Measurements from ENCODE around the gene SERPINB7.

The SERPINB7 gene

DNA sequence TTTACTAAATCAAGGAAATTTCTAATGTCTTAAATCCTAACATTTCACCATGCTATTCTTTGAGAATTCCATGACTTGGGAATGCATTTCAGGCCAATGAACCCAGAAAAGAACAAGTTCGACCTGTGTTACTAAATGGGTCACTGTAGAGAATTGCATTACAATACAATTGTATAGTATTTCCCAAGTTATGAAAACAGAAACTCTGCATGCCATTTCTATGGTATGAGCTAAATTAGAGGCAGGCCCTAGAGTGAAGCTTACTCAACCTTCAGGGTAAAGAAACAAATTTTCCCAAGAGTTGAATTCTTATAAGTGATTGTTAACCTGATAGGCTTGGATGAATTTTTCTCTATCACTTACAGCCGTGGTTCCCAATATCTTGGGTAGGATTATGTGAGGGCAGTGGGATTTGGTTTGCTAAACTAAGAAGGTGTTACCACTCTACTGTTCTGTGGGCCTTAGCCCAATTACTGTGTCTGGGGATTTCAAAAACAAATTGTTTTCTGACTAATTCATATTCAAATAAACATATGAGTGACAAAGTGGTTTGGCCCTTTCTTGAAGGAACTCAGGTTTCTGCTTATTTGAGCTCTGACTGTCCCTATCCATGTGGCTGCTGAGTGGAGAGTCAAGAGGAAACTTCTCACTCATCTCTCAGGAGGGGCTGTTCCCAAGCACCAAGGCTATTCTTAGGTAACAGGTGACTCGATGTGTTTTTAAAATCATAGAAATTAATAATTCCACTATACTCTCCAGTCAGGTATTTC is 11.2 kb upstream of the SERPINB7 start:
- Histone ChIP-seq H3K36me3 (ENCODE audit: insufficient read depth, low read length) (no peaks in the 10 kb centered on the region), H3K4me1 (ENCODE audit: insufficient read depth, low read length) (no peaks in the 10 kb centered on the region), H3K9me3 (ENCODE audit: control insufficient read depth, insufficient read depth, low read length) (peaks cover 9% of the 10 kb centered on the region), H3K9ac (ENCODE audit: low read depth, low read length) (no peak overlapping the region)

DNA sequence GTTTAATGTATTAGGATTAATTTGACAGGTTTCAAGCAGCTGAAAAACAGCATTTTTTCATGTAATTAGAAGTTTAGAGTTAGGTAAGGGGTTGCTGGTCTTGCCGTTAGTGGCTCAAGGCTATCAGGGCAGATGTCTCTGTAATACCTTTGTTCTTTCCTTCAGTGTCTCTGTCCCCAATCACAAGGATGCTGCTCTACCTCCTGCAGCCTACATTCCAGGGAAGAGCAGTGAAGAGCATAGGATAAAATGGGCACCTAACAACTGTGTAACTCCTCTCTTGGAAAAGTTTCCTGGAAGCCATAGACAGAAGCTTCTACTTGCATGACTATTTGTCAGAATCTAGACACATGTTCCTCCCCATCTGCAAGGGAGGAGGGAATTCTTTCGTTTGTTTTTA is 9.4 kb upstream of the SERPINB7 start:
- no peaks in the 10 kb centered on the region for H3K36me3 ChIP-seq (ENCODE audit: insufficient read depth, low read length)
- H3K4me1 ChIP-seq (ENCODE audit: insufficient read depth, low read length), result no peaks in the 10 kb centered on the region
- no peak overlapping the region for H3K9ac ChIP-seq (ENCODE audit: low read depth, low read length)
- H3K9me3 ChIP-seq (ENCODE audit: control insufficient read depth, insufficient read depth, low read length), result peaks cover 2% of the 10 kb centered on the region; the same call in 1 of the 2 replicates

DNA sequence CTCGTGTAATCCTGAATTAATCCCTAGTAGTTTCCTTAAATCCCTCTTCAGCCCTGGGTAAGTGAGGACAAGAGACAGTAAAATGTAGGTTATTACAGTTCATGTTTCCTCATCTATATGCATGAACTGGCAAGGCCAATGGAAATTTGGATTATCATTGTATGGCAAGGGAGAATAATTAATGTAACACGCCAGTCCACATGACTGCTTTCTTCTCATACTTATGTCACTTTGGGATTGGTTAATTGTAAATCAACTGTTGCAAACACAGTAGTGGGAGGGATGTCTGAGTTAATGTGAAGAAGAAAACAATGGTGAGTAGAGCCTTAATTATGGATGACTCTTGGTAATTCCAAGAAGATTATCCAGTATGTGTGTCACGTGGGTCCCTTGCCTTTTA is 1.7 kb upstream of the SERPINB7 start:
- H3K9ac ChIP-seq (ENCODE audit: low read depth, low read length), result no peak overlapping the region
- H3K9me3 ChIP-seq (ENCODE audit: control insufficient read depth, insufficient read depth, low read length), result no peaks in the 10 kb centered on the region
- H3K36me3 ChIP-seq (ENCODE audit: insufficient read depth, low read length), result no peaks in the 10 kb centered on the region
- no peaks in the 10 kb centered on the region for H3K4me1 ChIP-seq (ENCODE audit: insufficient read depth, low read length)

DNA sequence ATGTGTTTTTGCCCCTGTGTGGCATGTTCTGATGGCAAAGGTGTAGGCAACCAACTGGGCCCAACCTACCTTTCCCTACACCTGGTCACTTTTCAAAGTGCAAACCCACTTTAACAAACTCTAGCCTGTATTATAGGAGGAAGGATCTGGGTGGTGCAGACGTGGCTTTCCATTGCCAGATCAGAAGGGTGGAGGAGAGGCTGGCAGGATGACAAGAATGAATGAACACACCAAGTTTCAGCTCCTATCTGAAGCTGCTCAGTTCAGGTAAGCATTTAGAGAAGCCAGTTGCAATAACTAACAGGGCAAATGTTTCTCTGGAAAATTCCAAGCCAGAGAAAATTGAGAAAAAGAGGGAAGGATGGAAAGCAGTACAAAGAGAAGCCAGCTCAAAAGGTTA is 707 bp upstream of the SERPINB7 start:
- no peaks in the 10 kb centered on the region for H3K4me1 ChIP-seq (ENCODE audit: insufficient read depth, low read length)
- H3K9ac ChIP-seq (ENCODE audit: low read depth, low read length), result no peak overlapping the region
- no peaks in the 10 kb centered on the region for H3K9me3 ChIP-seq (ENCODE audit: control insufficient read depth, insufficient read depth, low read length)
- no peaks in the 10 kb centered on the region for H3K36me3 ChIP-seq (ENCODE audit: insufficient read depth, low read length)

DNA sequence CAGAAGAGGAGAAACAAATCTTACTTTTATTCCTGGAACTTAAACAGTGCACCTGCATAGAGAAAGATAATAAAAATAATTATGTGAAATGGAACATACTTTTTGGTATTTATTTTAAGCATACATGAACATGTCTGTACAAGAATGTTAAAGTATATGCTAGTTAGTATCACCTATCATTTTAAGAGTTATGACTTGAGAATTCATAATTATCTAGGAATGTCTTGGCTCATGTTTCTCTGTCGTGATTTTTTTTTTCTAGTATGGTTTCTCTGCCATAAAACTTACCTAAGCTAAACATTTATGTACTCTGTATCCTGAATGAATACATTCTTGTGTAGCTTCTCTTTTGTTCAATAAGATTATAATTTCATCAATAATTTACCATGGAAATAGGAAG is 4.2 kb downstream of the SERPINB7 start:
- Histone ChIP-seq H3K9ac (ENCODE audit: low read depth, low read length) (no peak overlapping the region), H3K36me3 (ENCODE audit: insufficient read depth, low read length) (no peaks in the 10 kb centered on the region), H3K4me1 (ENCODE audit: insufficient read depth, low read length) (no peaks in the 10 kb centered on the region), H3K9me3 (ENCODE audit: control insufficient read depth, insufficient read depth, low read length) (no peaks in the 10 kb centered on the region)

DNA sequence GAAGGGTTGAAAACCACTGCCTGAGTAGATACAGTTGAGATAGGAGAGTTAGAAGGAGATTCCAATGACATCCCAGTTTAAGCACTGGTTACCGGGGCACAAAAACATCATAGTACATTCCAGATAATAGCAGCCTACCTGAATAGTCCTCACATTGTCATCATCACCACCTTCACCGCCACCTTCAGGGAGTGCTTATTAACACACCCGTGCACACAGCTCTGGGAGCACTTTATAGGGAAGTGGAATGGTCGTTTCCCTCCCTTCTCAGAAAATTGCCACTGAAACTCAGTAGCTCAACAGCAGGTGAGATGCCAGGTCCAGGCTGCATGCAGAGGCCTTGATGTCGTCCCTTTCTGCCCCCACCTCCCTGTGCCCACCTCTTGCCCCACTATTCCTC is 8.2 kb downstream of the SERPINB7 start:
- H3K9me3 ChIP-seq (ENCODE audit: control insufficient read depth, insufficient read depth, low read length), result no peaks in the 10 kb centered on the region
- H3K36me3 ChIP-seq (ENCODE audit: insufficient read depth, low read length), result no peaks in the 10 kb centered on the region
- no peak overlapping the region for H3K9ac ChIP-seq (ENCODE audit: low read depth, low read length)
- H3K4me1 ChIP-seq (ENCODE audit: insufficient read depth, low read length), result no peaks in the 10 kb centered on the region

DNA sequence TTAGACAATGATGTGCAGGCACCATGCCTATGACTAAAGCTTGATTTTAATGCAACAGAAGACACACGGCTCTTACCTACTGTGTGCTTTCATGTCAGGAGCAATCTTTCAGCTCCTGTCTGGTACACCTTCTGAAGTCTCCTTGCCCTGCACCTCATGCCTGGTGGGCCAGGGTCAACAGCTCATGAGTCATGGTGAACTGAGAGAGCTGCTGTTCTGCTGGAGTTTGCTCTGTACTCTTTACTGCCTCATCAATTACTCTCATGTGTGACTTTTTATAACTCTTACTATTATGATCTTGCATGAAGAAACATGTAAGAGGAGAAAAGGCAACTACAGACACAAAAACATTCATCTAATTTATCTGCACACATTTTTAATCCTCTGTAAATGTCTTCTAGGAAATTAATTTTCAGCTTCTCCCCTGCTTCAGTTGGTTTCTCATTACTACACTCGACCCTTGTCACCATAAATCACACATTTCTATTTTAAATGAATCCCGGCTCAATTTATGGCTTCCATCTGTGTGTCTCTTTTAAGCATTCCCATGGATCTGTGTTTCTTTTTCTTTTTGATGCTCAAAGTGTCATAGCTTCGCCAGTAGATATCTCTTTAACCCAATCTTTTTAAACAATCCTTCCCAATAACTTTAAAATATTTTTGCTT is 9.7 kb downstream of the SERPINB7 start:
- no peaks in the 10 kb centered on the region for H3K9me3 ChIP-seq (ENCODE audit: control insufficient read depth, insufficient read depth, low read length)
- H3K36me3 ChIP-seq (ENCODE audit: insufficient read depth, low read length), result no peaks in the 10 kb centered on the region
- no peak overlapping the region for H3K9ac ChIP-seq (ENCODE audit: low read depth, low read length)
- H3K4me1 ChIP-seq (ENCODE audit: insufficient read depth, low read length), result no peaks in the 10 kb centered on the region

DNA sequence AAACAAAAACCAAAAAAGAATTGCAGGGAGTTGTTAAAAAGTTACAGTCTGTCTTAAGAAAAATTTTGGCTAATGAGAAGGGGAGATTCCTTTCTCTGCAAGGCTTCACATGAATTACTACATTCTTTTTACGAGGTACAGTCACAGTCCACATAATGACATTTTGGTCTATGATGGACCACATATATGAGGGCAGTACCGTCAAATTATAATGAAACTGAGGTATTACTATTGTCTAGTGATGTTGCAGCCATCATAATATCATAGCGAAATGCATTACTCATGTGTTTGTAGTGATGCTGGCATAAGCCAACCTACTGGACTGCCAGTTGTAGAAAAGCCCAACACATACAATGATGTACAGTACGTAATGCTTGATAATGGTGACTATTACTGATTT is 12.5 kb downstream of the SERPINB7 start:
- no peaks in the 10 kb centered on the region for H3K9me3 ChIP-seq (ENCODE audit: control insufficient read depth, insufficient read depth, low read length)
- H3K4me1 ChIP-seq (ENCODE audit: insufficient read depth, low read length), result no peaks in the 10 kb centered on the region
- no peaks in the 10 kb centered on the region for H3K36me3 ChIP-seq (ENCODE audit: insufficient read depth, low read length)
- H3K9ac ChIP-seq (ENCODE audit: low read depth, low read length), result no peak overlapping the region

DNA sequence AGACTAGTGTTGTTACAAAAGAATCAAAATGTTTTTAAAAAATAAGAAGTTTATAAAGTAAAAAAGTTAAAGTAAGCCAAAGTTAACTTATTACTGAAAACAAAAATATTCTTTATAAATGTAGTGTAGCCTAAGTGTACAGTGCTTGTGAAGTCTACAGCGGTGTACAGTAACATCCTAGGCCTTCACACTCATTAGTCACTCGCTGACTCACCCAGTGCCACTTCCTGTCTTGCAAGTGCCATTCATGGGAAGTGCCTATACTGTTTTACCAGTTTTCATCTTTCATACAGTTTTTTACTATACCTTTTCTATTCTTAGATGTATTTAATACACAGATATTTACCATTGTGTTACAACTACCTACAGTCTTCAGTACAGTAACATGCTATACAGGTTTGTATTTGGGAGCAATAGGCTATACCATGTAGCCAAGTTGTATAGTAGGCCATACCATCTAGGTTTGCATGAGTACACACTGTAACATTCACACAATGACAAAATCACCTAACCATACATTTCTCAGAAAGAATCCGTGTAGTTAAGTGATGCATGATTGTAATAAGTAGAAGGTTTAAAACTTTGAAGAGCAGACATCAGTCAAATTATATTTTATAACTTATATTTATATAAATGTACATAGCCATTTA is 13.4 kb downstream of the SERPINB7 start:
- Histone ChIP-seq H3K36me3 (ENCODE audit: insufficient read depth, low read length) (no peaks in the 10 kb centered on the region), H3K4me1 (ENCODE audit: insufficient read depth, low read length) (no peaks in the 10 kb centered on the region), H3K9ac (ENCODE audit: low read depth, low read length) (no peak overlapping the region), H3K9me3 (ENCODE audit: control insufficient read depth, insufficient read depth, low read length) (no peaks in the 10 kb centered on the region)

DNA sequence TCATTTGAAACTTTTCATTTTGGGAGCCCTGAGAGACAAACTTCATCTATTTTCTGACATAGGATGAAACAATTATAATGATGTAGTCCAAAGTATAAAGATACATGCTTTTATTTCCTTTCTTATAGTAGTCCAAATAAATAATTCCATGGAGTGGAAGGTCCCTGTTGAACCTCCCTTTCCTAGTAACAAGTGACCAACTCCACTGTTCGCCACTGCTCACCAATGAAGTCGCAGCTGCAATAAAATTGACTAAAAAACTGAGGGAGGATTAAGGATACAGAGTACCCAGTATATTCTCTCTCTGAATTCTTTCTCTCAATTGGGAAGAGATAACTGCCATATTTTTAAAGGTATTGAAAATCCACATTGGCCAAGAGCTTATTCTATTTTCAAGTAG is 14.1 kb downstream of the SERPINB7 start:
- H3K9me3 ChIP-seq (ENCODE audit: control insufficient read depth, insufficient read depth, low read length), result no peaks in the 10 kb centered on the region
- no peak overlapping the region for H3K9ac ChIP-seq (ENCODE audit: low read depth, low read length)
- H3K36me3 ChIP-seq (ENCODE audit: insufficient read depth, low read length), result no peaks in the 10 kb centered on the region
- no peaks in the 10 kb centered on the region for H3K4me1 ChIP-seq (ENCODE audit: insufficient read depth, low read length)

DNA sequence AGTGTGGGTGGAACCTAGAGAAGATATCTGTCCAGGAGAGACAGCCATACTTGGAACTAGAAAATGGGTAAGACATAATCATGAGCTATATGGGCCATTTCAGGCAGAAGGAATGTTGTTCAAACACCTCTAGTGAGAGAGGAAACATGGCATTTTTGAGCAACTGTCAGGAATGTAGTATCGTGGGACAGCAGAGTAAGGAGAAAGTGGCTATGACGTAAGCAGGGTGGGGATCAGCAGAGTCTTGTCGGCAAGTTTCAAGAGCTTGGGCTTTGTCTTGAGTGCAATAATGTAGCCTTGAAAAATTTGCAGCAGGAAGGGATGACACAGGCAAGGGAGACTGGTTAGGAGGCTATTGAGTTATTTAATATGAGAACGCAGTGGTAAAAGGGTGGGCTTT is 20.4 kb downstream of the SERPINB7 start:
- Histone ChIP-seq H3K36me3 (ENCODE audit: insufficient read depth, low read length) (no peaks in the 10 kb centered on the region), H3K4me1 (ENCODE audit: insufficient read depth, low read length) (no peaks in the 10 kb centered on the region), H3K9me3 (ENCODE audit: control insufficient read depth, insufficient read depth, low read length) (no peaks in the 10 kb centered on the region), H3K9ac (ENCODE audit: low read depth, low read length) (no peak overlapping the region)

DNA sequence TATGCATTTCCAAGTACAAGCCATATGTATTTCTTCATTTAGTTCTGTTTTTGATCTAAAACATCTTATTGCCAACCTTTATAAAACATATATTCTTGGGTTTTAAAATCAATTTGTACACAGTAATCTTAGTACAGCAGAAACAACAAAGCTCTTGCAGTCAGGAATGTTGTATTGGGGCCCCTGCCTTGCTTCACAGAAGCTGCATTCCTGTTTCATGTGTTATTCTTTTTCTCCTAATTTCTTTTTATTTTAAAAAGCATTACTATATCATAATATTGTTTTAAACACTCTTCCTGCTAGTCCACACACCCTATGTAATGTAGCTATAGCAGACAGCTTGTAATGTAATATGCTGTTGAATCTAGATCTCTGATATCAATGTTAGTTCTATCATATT is 24.0 kb downstream of the SERPINB7 start:
- Histone ChIP-seq H3K9ac (ENCODE audit: low read depth, low read length) (no peak overlapping the region), H3K36me3 (ENCODE audit: insufficient read depth, low read length) (no peaks in the 10 kb centered on the region), H3K9me3 (ENCODE audit: control insufficient read depth, insufficient read depth, low read length) (no peaks in the 10 kb centered on the region), H3K4me1 (ENCODE audit: insufficient read depth, low read length) (no peaks in the 10 kb centered on the region)

DNA sequence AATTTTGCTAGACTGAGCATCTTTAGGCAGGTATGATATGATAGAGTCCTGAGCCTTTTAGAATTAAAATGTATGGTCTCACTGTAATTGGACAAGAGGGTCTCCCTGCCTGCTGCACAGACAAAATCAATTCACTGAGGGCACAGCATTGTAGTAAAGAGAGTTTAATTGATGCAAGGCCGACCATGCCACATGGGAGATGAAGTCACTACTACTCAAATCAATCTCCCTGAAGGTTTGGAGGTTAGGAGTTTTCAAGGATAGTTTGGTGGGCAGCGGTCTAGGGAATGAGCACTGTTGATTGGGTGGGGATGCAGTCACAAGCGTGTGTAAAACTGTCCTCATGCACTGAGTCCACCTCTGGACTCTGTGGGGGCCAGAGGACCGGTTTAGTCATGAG is 26.1 kb downstream of the SERPINB7 start:
- Histone ChIP-seq H3K4me1 (ENCODE audit: insufficient read depth, low read length) (no peaks in the 10 kb centered on the region), H3K36me3 (ENCODE audit: insufficient read depth, low read length) (no peaks in the 10 kb centered on the region), H3K9ac (ENCODE audit: low read depth, low read length) (no peak overlapping the region), H3K9me3 (ENCODE audit: control insufficient read depth, insufficient read depth, low read length) (no peaks in the 10 kb centered on the region)

DNA sequence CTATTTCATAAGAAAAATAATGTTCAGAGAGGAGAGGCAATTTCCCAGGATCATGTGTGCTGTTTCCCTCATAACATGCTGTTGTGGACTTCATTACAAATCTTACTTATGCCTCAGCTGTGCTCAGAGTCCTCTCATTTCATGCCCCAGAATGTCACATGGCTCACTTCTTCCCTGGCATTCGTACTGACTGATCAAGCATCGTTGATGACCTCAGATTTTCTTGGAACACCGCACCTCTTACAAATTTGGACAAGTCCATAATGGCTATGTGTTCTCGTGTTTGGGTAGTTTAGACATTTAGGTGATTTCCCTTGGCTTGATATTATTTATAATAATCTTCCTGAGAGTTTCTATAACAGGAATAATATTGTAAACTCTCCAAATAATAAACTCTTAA is 32.9 kb downstream of the SERPINB7 start:
- Histone ChIP-seq H3K4me1 (ENCODE audit: insufficient read depth, low read length) (no peaks in the 10 kb centered on the region), H3K36me3 (ENCODE audit: insufficient read depth, low read length) (no peaks in the 10 kb centered on the region), H3K9ac (ENCODE audit: low read depth, low read length) (no peak overlapping the region), H3K9me3 (ENCODE audit: control insufficient read depth, insufficient read depth, low read length) (no peaks in the 10 kb centered on the region)

DNA sequence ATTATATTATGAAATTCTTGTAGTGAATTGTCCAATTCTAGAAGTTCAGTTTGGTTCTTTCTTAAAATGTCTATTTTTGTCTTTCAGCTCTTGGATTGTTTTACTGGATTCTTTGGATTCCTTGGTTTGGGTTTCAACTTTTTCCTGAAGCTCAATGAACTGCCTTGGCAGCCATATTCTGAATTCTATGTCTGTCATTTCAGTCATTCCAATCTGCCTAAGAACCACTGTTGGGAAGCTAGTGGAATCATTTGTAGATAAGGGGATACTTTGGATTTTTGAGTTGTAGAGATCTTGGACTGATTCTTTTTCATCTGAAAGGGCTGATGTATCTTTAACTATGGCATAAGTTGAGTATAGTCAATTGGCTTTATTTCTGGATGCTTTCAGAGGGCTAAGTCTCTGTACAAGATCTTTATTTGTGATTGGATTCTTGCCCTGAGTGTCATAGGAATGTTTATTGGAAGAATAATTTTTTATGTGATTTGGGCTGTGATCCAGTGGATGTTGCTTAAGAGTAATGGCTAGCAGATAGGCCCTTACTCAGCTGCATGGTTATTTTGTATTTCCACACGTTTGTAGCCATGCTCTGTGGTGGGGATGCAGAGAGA is 42.3 kb downstream of the SERPINB7 start:
- Histone ChIP-seq H3K36me3 (ENCODE audit: insufficient read depth, low read length) (no peaks in the 10 kb centered on the region), H3K9ac (ENCODE audit: low read depth, low read length) (no peak overlapping the region), H3K4me1 (ENCODE audit: insufficient read depth, low read length) (no peaks in the 10 kb centered on the region), H3K9me3 (ENCODE audit: control insufficient read depth, insufficient read depth, low read length) (no peaks in the 10 kb centered on the region)
